Panc1 (cell line): Measurements from ENCODE around the gene NPC1L1. TPM values are rescaled to one million over a fixed set of nuclear protein-coding genes. Genes with fewer than 3 reads are reported as not detected.

Source experiments
- ATAC-seq: fragments of 200-7000 bp; cut with Tn5 transposase; 2 replicates; pipeline ENCODE4 v1.9.1; 2020; ENCODE audit warnings: mild to moderate bottlenecking, moderate library complexity
- BruUV-seq: library from RNA; stranded (reverse); fragments of 400-500 nt; replicated peaks from 2 replicates; lab custom pipeline; 2021; lab: Mats Ljungman, UMichigan
- CTCF ChIA-PET: fragments of 300-600 bp; sonication (Branson Sonifier 250); formaldehyde crosslinking; loops from one replicate; lab custom pipeline; 2022; ENCODE audit warnings: antibody characterized with exemption; lab: Charles Lee
- POLR2A ChIA-PET: fragments of 300-600 bp; sonication (Branson Sonifier 250); formaldehyde crosslinking; loops from one replicate; lab custom pipeline; 2022; ENCODE audit warnings: antibody characterized with exemption; lab: Charles Lee
- DNase-seq: peaks from one replicate; pipeline ENCODE4 v3.0.0-alpha.2; 2010; ENCODE audit warnings: low read depth, low spot score
- H3K27ac ChIP-seq: 2 replicates; pipeline ENCODE4 v1.5.1; 2011; ENCODE audit warnings: mild to moderate bottlenecking, low read length, inconsistent platforms
- H3K27me3 ChIP-seq: fragments of 200-500 bp; sonication (Bioruptor generic); 2 replicates; pipeline ENCODE4 v1.6.0; 2014; ENCODE audit warnings: low read length, inconsistent platforms; ENCODE audit not compliant: control insufficient read depth, insufficient read depth
- H3K36me3 ChIP-seq: fragments of 200-500 bp; sonication (Bioruptor generic); 2 replicates; pipeline ENCODE4 v1.5.1; 2014; ENCODE audit warnings: inconsistent platforms, mild to moderate bottlenecking, low read length, moderate library complexity; ENCODE audit not compliant: control insufficient read depth, insufficient read depth
- H3K4me1 ChIP-seq: 2 replicates; pipeline ENCODE4 v1.5.1; 2011; ENCODE audit warnings: inconsistent platforms, mild to moderate bottlenecking, low read length, moderate library complexity; ENCODE audit not compliant: control insufficient read depth, insufficient read depth
- H3K4me3 ChIP-seq, 2 experiments: 2 replicates each; pipeline ENCODE4 v1.5.1; 2011 to 2012; ENCODE audit warnings: low read depth in 2 of 2, low read length in 2 of 2, mild to moderate bottlenecking in 2 of 2, inconsistent platforms in 1 of 2, moderate library complexity in 1 of 2
- H3K9me3 ChIP-seq: fragments of 200-500 bp; sonication (Bioruptor generic); 2 replicates; pipeline ENCODE4 v1.5.1; 2014; ENCODE audit warnings: low read depth, mild to moderate bottlenecking, inconsistent platforms, low read length, moderate library complexity; ENCODE audit not compliant: control insufficient read depth, insufficient read depth
- POLR2AphosphoS5 ChIP-seq: IDR thresholded peaks from 2 replicates; pipeline ENCODE4 v1.6.1; 2012; ENCODE audit warnings: mild to moderate bottlenecking, low read depth, low read length, moderate library complexity
- SIN3A ChIP-seq: IDR thresholded peaks from 2 replicates; pipeline ENCODE4 v1.6.1; 2012; ENCODE audit warnings: low read depth, mild to moderate bottlenecking, low read length, moderate library complexity, borderline replicate concordance; ENCODE audit not compliant: insufficient read depth
- TCF7L2 ChIP-seq: IDR thresholded peaks from 2 replicates; pipeline ENCODE4 v1.6.1; 2011; ENCODE audit warnings: mild to moderate bottlenecking, low read depth, low read length, inconsistent platforms
- in situ Hi-C: cut with HindIII; loops from 2 replicates; pipeline ENCODE4 v1.10.0; 2016; ENCODE audit warnings: low sequenced_read_pairs, low pct_unique_long_range_greater_than_20kb
- intact Hi-C: fragments of 100-400 bp; cut with micrococcal nuclease; formaldehyde crosslinking; loops from one replicate; pipeline ENCODE4 v1.10.0; 2022; ENCODE audit not compliant: unreplicated experiment
- total RNA-seq: library from RNA; stranded (reverse); gene quantifications from one replicate; pipeline ENCODE4 v1.2.1, GENCODE V29; 2021; ENCODE audit not compliant: unreplicated experiment
- TF ChIP-seq, protein P1 (sequence below): fragments of 450-650 bp; IDR thresholded peaks from 2 replicates; pipeline ENCODE4 v1.5.1; 2017; ENCODE audit warnings: mild to moderate bottlenecking
- TF ChIP-seq, protein P2 (sequence below), 2 experiments: IDR thresholded peaks; 2 replicates each; pipeline ENCODE4 v1.6.1; 2011 to 2012; ENCODE audit warnings: low read depth in 2 of 2, control low read depth in 1 of 2, low read length in 1 of 2, mild to moderate bottlenecking in 1 of 2, moderate library complexity in 1 of 2; ENCODE audit not compliant: insufficient read depth in 1 of 2

The NPC1L1 gene
- total RNA-seq, 1 experiment from 2014 or later = not detected

DNA sequence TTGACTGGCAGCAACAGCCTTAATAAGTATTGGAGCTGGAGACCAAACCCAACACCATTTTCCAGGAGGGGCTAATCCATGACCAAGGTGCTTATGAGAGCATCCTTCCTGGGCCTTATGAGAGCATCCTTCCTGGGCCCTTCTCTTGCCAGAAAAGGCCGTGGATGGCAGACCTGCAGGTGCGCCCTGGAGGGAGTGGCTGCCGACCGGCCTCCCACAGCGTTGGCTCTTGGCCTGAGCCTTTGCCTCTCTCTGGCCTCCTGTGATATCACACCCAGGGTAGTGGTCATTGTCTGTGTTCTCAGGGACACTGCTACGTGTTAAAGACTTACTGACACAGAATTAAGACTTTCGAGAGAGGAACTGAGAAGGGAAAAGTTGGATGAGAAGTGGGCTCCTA, 28.4 kb downstream of the NPC1L1 start:
- Histone ChIP-seq H3K4me3 (no peak overlapping the region), H3K9me3 (no peaks in the 10 kb centered on the region), H3K27me3 (no peaks in the 10 kb centered on the region), H3K36me3 (no peaks in the 10 kb centered on the region), H3K4me1 (no peaks in the 10 kb centered on the region), H3K27ac (no peak overlapping the region)
- no TSS peak for BruUV-seq
- CTCF ChIA-PET = interaction anchor here (0.5 kb wide), 1 partner anchor 14 kb away, joined by 5 read pairs; no protein-coding TSS in a partner anchor
- in situ Hi-C loops (no loop called here), intact Hi-C loops (no loop called here)
- ATAC-seq = no peak; the same call in none of the 2 replicates
- TF ChIP-seq POLR2AphosphoS5 (no peak), SIN3A (no peak)
- no peak for DNase-seq
- POLR2A ChIA-PET = no interaction called here

DNA sequence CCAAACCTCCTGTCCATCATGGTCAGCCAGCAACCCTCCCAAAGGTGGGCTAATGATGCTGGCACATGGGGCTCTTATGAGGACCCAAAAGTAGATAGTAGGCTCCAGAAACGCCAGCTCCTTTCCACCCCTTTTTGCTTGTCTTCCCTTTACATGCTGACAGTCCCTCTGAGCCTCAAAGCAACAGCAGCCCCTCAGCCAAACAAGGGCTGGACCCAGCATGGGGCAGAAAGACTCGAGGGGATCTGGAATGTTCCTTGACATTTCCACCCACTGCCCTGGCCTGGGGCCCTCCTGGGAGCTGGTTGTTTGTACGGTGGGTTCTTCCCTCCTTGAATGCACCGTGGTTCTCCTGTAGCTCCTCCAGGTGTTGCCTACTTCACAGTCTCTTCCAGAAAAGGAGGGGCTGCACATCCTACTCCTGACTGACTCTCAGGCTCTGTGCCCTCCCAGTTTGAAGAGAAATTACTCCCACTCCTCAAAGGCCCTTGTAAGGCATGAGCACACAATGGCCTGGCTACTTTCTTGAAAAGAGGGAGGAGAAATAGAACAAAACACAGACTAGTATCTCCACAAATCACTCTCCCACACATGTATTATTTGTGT, 29.2 kb downstream of the NPC1L1 start:
- H3K4me3 ChIP-seq = no peak overlapping the region
- TF ChIP-seq, protein P1, sequence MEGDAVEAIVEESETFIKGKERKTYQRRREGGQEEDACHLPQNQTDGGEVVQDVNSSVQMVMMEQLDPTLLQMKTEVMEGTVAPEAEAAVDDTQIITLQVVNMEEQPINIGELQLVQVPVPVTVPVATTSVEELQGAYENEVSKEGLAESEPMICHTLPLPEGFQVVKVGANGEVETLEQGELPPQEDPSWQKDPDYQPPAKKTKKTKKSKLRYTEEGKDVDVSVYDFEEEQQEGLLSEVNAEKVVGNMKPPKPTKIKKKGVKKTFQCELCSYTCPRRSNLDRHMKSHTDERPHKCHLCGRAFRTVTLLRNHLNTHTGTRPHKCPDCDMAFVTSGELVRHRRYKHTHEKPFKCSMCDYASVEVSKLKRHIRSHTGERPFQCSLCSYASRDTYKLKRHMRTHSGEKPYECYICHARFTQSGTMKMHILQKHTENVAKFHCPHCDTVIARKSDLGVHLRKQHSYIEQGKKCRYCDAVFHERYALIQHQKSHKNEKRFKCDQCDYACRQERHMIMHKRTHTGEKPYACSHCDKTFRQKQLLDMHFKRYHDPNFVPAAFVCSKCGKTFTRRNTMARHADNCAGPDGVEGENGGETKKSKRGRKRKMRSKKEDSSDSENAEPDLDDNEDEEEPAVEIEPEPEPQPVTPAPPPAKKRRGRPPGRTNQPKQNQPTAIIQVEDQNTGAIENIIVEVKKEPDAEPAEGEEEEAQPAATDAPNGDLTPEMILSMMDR = no peak
- TF ChIP-seq, protein P2, sequence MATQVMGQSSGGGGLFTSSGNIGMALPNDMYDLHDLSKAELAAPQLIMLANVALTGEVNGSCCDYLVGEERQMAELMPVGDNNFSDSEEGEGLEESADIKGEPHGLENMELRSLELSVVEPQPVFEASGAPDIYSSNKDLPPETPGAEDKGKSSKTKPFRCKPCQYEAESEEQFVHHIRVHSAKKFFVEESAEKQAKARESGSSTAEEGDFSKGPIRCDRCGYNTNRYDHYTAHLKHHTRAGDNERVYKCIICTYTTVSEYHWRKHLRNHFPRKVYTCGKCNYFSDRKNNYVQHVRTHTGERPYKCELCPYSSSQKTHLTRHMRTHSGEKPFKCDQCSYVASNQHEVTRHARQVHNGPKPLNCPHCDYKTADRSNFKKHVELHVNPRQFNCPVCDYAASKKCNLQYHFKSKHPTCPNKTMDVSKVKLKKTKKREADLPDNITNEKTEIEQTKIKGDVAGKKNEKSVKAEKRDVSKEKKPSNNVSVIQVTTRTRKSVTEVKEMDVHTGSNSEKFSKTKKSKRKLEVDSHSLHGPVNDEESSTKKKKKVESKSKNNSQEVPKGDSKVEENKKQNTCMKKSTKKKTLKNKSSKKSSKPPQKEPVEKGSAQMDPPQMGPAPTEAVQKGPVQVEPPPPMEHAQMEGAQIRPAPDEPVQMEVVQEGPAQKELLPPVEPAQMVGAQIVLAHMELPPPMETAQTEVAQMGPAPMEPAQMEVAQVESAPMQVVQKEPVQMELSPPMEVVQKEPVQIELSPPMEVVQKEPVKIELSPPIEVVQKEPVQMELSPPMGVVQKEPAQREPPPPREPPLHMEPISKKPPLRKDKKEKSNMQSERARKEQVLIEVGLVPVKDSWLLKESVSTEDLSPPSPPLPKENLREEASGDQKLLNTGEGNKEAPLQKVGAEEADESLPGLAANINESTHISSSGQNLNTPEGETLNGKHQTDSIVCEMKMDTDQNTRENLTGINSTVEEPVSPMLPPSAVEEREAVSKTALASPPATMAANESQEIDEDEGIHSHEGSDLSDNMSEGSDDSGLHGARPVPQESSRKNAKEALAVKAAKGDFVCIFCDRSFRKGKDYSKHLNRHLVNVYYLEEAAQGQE (IDR thresholded peaks at IDR 0.05; ENCODE audit: insufficient read depth in 1 of 2, low read depth in 2 of 2, low read length in 1 of 2) = no peak
- no peak for TF ChIP-seq TCF7L2
- no peak for TF ChIP-seq SIN3A
- TF ChIP-seq POLR2AphosphoS5 = no peak
- H3K27me3 ChIP-seq = no peaks in the 10 kb centered on the region
- POLR2A ChIA-PET = no interaction called here
- CTCF ChIA-PET = interaction anchor here (1.2 kb wide), 1 partner anchor 23 kb away, joined by 4 read pairs; no protein-coding TSS in a partner anchor
- in situ Hi-C loops = no loop called here
- no peaks in the 10 kb centered on the region for H3K4me1 ChIP-seq
- BruUV-seq = no TSS peak
- no peaks in the 10 kb centered on the region for H3K36me3 ChIP-seq
- DNase-seq = no peak
- no peak for ATAC-seq
- no peak overlapping the region for H3K27ac ChIP-seq
- intact Hi-C loops = no loop called here
- H3K9me3 ChIP-seq = no peaks in the 10 kb centered on the region

DNA sequence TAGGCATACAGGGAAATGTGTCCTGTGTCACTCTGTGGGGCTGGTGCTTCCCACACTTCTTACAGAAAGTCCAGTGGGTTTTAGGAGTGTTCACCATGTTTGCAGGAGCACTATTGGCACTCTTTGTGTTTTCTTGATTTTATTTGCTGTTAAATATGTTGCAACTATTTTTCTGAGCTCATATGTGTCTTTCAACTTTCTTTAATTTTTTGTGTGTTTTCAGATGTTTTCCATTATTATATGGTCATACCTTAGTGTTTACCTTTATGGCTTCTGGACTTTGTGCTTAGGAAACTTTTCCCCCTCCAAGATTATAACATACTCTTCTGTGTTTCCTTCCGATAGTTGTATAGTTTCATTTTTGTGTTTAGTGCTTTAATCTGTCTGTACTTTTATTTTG, 29.9 kb downstream of the NPC1L1 start:
- intact Hi-C loops = no loop called here
- no peak for ATAC-seq
- Histone ChIP-seq H3K36me3 (no peaks in the 10 kb centered on the region), H3K9me3 (no peaks in the 10 kb centered on the region), H3K27ac (no peak overlapping the region), H3K4me1 (no peaks in the 10 kb centered on the region), H3K4me3 (no peak overlapping the region), H3K27me3 (peaks cover 3% of the 10 kb centered on the region; the same call in 1 of the 2 replicates)
- POLR2A ChIA-PET = interaction anchor here (0.9 kb wide), 1 partner anchor 63 kb away, joined by 3 read pairs; the partner anchor contains the start of gene DDX56
- CTCF ChIA-PET = interaction anchor here (1.2 kb wide), 1 partner anchor 23 kb away, joined by 4 read pairs; no protein-coding TSS in a partner anchor
- BruUV-seq = no TSS peak
- no peak for TF ChIP-seq POLR2AphosphoS5
- TF ChIP-seq, protein P2 (IDR thresholded peaks at IDR 0.05; ENCODE audit: insufficient read depth in 1 of 2, low read depth in 2 of 2, low read length in 1 of 2) = no peak
- TF ChIP-seq TCF7L2 = no peak
- TF ChIP-seq, protein P1 = no peak
- no peak for TF ChIP-seq SIN3A
- no peak for DNase-seq
- in situ Hi-C loops = no loop called here
